Superior temporal gyrus (tissue), 1 donor: ENCODE results near the gene GLUD1.
"Not testable (repeated sequence)": the region's sequence is repeated elsewhere in the genome, so short reads cannot be mapped to it uniquely, and the experiment has no call there.

ENCODE experiments used
- DNase-seq: peaks from one replicate; pipeline ENCODE4 v3.0.0-alpha.2; 2016; ENCODE audit errors: extremely low spot score

Gene GLUD1

GRCh38 chr10:87045434-87045938 is 49.2 kb downstream of the GLUD1 start:
- no peak for DNase-seq

- DNase-seq = not testable (repeated sequence)
Observed at GRCh38 chr10:87043579-87043978, 51.1 kb downstream of the GLUD1 start.

GRCh38 chr10:87038786-87039185 is 55.9 kb downstream of the GLUD1 start:
- DNase-seq = no peak

- DNase-seq = no peak
Observed at GRCh38 chr10:87038286-87038717, 56.3 kb downstream of the GLUD1 start.

GRCh38 chr10:87036623-87037022 is 58.0 kb downstream of the GLUD1 start:
- no peak for DNase-seq

- no peak for DNase-seq
Observed at GRCh38 chr10:87030912-87031635, 63.6 kb downstream of the GLUD1 start.

- DNase-seq = not testable (repeated sequence)
Observed at GRCh38 chr10:87030419-87030818, 64.2 kb downstream of the GLUD1 start.

- DNase-seq = not testable (repeated sequence)
Observed at GRCh38 chr10:87026747-87027508, 67.7 kb downstream of the GLUD1 start.

GRCh38 chr10:87025285-87025958 is 69.2 kb downstream of the GLUD1 start:
- DNase-seq = not testable (repeated sequence)

GRCh38 chr10:87020056-87020455 is 74.6 kb downstream of the GLUD1 start, which contains the start of gene FAM25A:
Gene FAM25A (plus strand): TSS chr10:87020294. CDS start chr10:87020325, 31 bp downstream.
- DNase-seq = not testable (repeated sequence)

GRCh38 chr10:87019504-87019903 is 75.1 kb downstream of the GLUD1 start:
- not testable (repeated sequence) for DNase-seq

GRCh38 chr10:87019066-87019465 is 75.6 kb downstream of the GLUD1 start:
- DNase-seq = not testable (repeated sequence)

GRCh38 chr10:87018127-87018526 is 76.5 kb downstream of the GLUD1 start:
- not testable (repeated sequence) for DNase-seq

GRCh38 chr10:87014986-87015716 is 79.5 kb downstream of the GLUD1 start:
- not testable (repeated sequence) for DNase-seq

GRCh38 chr10:87013528-87013927 is 81.1 kb downstream of the GLUD1 start:
- DNase-seq = not testable (repeated sequence)

- DNase-seq = not testable (repeated sequence)
Observed at GRCh38 chr10:87009134-87009696, 85.4 kb downstream of the GLUD1 start.

GRCh38 chr10:87008303-87008702 is 86.3 kb downstream of the GLUD1 start:
- DNase-seq = not testable (repeated sequence)

- DNase-seq = not testable (repeated sequence)
Observed at GRCh38 chr10:87007674-87008073, 87.0 kb downstream of the GLUD1 start.

GRCh38 chr10:87007124-87007523 is 87.5 kb downstream of the GLUD1 start:
- not testable (repeated sequence) for DNase-seq

- DNase-seq = no peak
Observed at GRCh38 chr10:87000491-87000890, 94.2 kb downstream of the GLUD1 start.
